SJCRH30 (cell line): ENCODE results near the gene MME. TPM values are rescaled to one million over a fixed set of nuclear protein-coding genes. Genes with fewer than 3 reads are reported as not detected.

ENCODE experiments used
- DNase-seq, 2 experiments: peaks; one replicate each; pipeline ENCODE4 v3.0.0-alpha.2; 2015 to 2020
- H3K27ac ChIP-seq: fragments of 250-450 bp; sonication (Bioruptor Pico); 2 replicates; pipeline ENCODE4 v1.5.1; 2020; ENCODE audit warnings: mild to moderate bottlenecking, moderate library complexity
- H3K27me3 ChIP-seq: fragments of 250-450 bp; sonication (Bioruptor Pico); 2 replicates; pipeline ENCODE4 v1.5.1; 2020; ENCODE audit warnings: mild to moderate bottlenecking, moderate library complexity
- H3K36me3 ChIP-seq: fragments of 250-450 bp; sonication (Bioruptor Pico); 2 replicates; pipeline ENCODE4 v1.5.1; 2020; ENCODE audit warnings: mild to moderate bottlenecking, moderate library complexity
- H3K4me1 ChIP-seq: fragments of 250-450 bp; sonication (Bioruptor Pico); 2 replicates; pipeline ENCODE4 v1.5.1; 2020; ENCODE audit warnings: mild to moderate bottlenecking, moderate library complexity
- H3K4me3 ChIP-seq: fragments of 250-450 bp; sonication (Bioruptor Pico); 2 replicates; pipeline ENCODE4 v1.5.1; 2020; ENCODE audit warnings: mild to moderate bottlenecking, moderate library complexity
- H3K9me3 ChIP-seq: fragments of 250-450 bp; sonication (Bioruptor Pico); replicated peaks from 2 replicates; pipeline ENCODE4 v1.5.1; 2020; ENCODE audit warnings: mild to moderate bottlenecking, moderate library complexity
- total RNA-seq: library from RNA; depleted of rRNA; stranded (reverse); fragments of >200 nt; shearing (Covaris generic); gene quantifications from 2 replicates; pipeline ENCODE4 v1.2.3, GENCODE V29; 2014

MME gene
- total RNA-seq, 1 experiment from 2014 or later: 71.5 TPM

DNA sequence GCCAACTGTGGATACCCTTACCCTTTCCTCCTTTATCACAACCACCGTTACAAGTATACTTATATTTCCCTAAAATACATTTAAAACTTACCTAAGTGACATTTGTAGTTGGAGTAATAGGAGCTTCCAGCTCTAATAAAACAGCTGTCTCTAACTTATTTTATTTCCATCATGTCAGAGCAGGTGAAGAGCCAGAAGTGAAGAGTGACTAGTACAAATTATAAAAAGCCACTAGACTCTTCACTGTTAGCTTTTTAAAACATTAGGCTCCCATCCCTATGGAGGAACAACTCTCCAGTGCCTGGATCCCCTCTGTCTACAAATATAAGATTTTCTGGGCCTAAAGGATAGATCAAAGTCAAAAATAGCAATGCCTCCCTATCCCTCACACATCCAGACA is 102.3 kb downstream of the MME start:
- Histone ChIP-seq H3K4me1 (peaks cover 8% of the 10 kb centered on the region), H3K9me3 (no peaks in the 10 kb centered on the region)
- DNase-seq: no peak

DNA sequence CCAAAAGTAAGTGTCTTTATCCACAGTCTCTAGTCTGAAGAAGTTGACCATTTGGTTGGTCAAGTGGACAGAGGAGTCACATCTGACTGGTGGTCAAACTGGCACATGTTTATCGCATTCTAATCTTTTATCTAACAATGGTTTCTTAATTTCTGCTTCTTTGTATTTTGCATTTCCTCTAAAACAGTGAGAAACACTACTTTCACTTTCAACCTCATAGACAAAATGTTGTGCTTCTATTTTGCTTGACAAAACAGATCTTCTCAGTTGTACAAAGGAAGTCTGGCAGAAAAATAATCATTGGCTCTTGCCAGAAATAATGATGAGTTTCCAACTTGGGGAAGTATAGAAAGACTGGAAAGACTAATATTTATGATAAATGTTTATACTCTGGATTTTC is 103.9 kb downstream of the MME start:
- H3K27ac ChIP-seq: no peak overlapping the region
- no peak overlapping the region for H3K4me3 ChIP-seq
- H3K27me3 ChIP-seq: no peaks in the 10 kb centered on the region
- H3K9me3 ChIP-seq: no peaks in the 10 kb centered on the region
- peaks cover 8% of the 10 kb centered on the region for H3K4me1 ChIP-seq
- peaks cover 2% of the 10 kb centered on the region; the same call in 1 of the 2 replicates for H3K36me3 ChIP-seq
- DNase-seq: no peak

More for the DNA sequence above, 102.3 kb downstream of the MME start:
- H3K27ac ChIP-seq: no peak overlapping the region
- no peak overlapping the region for H3K4me3 ChIP-seq
- H3K27me3 ChIP-seq: no peaks in the 10 kb centered on the region
- peaks cover 4% of the 10 kb centered on the region; the same call in 1 of the 2 replicates for H3K36me3 ChIP-seq

DNA sequence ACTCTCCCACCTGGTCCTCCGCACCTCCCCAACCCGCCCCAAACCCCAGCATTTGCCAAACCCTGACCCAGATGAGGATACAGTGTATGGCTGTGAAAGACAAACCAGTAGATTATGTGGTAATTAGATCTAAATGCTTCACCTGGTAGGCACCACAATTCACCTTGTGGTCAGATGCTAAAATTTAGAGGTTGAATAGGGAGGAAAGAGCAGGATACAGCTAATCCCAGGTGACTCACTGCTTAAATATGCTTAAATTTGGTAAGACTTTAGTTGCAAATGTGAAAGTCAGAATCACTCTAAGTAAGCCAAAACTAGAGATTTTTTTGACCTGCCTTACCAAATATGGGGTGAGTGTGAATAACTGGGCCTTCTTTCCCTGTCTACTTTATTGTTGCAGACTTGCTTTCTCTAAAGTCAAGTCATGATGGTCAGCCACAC is 105.5 kb downstream of the MME start:
- no peak overlapping the region for H3K4me3 ChIP-seq
- H3K27ac ChIP-seq: no peak overlapping the region
- DNase-seq: no peak
- H3K27me3 ChIP-seq: no peaks in the 10 kb centered on the region
- peaks cover 2% of the 10 kb centered on the region; the same call in 1 of the 2 replicates for H3K36me3 ChIP-seq
- peaks cover 8% of the 10 kb centered on the region for H3K4me1 ChIP-seq
- no peaks in the 10 kb centered on the region for H3K9me3 ChIP-seq

DNA sequence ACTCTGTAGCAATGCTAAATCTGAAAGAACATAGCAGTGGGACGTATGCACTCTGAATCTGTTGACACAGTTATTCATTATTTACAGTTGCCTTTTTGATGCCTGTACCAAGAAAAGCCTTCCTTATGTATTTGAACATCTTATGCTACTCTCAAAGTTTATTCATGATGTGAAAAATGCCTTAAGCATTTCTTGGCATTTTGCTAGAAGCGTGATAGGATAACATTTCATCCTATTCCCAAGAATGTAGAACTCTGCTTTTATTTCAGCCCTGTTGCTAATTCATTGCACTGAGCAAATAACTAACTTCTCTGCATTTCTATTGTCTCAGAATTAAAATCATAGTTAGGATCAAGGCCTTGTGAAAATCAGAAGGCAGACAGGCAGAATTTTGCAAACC is 107.9 kb downstream of the MME start:
- Histone ChIP-seq H3K4me3 (no peak overlapping the region), H3K9me3 (no peaks in the 10 kb centered on the region), H3K4me1 (peaks cover 8% of the 10 kb centered on the region), H3K36me3 (no peaks in the 10 kb centered on the region), H3K27ac (no peak overlapping the region), H3K27me3 (no peaks in the 10 kb centered on the region)
- DNase-seq: no peak

DNA sequence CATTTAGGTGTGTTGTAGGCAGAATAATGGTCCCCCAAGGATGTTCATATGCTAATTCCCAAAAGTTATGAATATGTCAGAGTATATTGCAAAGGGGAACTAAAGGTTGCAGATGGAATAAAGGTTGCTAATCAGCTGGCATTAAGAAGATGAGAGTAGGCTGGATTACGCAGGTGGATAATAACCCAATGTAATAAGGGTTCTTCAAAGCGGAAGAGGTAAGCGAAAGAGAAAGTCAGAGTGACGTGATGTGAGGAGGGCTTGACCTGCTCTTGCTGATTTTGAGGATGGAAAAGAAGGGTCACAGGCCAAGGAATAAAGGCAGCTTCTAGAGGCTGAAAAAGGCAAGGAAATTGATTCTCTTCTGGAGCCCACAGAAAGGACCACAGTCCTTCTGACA is 109.4 kb downstream of the MME start:
- Histone ChIP-seq H3K4me1 (peaks cover 8% of the 10 kb centered on the region), H3K36me3 (no peaks in the 10 kb centered on the region), H3K9me3 (no peaks in the 10 kb centered on the region), H3K27ac (no peak overlapping the region), H3K27me3 (no peaks in the 10 kb centered on the region), H3K4me3 (no peak overlapping the region)
- no peak for DNase-seq

DNA sequence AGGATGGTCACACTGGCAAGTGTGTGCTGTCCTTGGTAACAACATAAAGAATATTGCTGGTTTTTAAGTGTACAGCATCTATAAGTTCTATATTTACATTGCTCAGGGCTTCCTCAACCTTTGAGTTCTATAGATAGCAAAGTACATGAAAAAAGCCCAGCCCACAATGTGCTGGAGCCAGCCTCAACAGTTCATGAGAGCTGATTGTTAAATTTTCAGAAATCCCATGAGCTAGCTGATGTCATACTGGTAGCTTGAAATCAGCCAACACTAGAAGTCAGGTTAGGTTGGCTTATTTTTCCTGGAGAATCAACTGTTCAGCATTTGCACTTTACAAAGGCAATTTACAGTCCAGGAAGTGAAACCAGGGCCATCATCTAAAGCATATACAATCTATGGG is 110.6 kb downstream of the MME start:
- peaks cover 11% of the 10 kb centered on the region for H3K4me1 ChIP-seq
- H3K27me3 ChIP-seq: no peaks in the 10 kb centered on the region
- H3K4me3 ChIP-seq: no peak overlapping the region
- no peak overlapping the region for H3K27ac ChIP-seq
- no peaks in the 10 kb centered on the region for H3K36me3 ChIP-seq
- no peak for DNase-seq
- no peaks in the 10 kb centered on the region for H3K9me3 ChIP-seq

DNA sequence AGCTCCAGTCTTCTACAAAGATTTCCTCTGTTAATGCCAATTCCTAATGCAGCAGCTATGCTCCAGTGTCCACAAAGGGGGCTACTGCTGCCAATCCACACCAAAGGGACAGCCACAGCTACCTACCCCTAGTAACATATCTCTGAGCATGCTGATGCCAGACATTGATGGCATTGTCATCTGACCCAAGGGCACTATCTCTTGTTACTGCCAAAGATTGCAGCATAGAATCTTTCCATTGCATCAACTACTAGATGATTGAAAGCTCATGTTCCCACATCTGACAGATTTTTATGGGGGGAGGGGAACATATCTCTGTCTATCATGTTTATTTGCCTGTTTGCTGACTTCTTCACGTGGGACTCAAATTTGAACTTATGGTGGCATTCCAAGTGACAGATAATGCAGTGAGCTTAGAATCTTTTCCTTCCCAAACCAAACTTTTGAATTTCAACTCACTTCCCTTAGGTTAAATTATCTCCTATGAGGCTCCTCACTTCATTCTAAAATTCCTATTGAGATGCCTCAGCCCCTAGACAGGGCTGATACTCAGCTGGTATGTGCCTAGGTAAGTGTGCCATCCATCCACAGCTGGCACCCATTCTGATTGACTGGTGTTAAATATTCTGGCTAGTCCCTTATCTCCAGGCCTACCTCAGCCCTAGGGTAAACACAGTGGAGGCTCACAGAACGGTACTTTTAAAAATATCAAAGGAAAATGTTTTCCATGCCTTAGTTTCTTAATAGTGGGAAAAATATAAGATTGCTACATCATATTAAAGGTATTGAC is 113.0 kb downstream of the MME start:
- H3K9me3 ChIP-seq: no peaks in the 10 kb centered on the region
- no peaks in the 10 kb centered on the region for H3K27me3 ChIP-seq
- no peak overlapping the region for H3K27ac ChIP-seq
- H3K36me3 ChIP-seq: no peaks in the 10 kb centered on the region
- no peak for DNase-seq
- H3K4me1 ChIP-seq: peaks cover 21% of the 10 kb centered on the region
- H3K4me3 ChIP-seq: no peak overlapping the region

DNA sequence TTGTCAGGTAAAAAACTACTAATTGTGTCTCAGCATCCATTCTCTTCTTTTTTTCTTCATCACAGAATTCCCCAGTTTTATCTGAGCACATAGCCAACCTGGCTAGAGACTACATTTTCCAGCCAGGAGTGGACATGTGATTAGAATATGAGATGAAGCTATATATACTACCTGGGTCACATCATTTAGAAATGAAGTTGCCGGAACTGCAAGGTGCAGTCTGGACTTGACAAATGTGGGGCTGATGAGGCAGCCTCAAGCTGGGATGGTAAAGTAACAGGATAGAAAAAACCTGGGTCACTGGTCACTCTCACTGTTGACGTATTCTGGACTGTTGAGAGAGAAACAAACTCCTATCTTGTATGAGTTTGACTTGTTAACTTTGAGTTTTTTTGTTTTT is 113.7 kb downstream of the MME start:
- no peaks in the 10 kb centered on the region for H3K9me3 ChIP-seq
- DNase-seq: no peak

DNA sequence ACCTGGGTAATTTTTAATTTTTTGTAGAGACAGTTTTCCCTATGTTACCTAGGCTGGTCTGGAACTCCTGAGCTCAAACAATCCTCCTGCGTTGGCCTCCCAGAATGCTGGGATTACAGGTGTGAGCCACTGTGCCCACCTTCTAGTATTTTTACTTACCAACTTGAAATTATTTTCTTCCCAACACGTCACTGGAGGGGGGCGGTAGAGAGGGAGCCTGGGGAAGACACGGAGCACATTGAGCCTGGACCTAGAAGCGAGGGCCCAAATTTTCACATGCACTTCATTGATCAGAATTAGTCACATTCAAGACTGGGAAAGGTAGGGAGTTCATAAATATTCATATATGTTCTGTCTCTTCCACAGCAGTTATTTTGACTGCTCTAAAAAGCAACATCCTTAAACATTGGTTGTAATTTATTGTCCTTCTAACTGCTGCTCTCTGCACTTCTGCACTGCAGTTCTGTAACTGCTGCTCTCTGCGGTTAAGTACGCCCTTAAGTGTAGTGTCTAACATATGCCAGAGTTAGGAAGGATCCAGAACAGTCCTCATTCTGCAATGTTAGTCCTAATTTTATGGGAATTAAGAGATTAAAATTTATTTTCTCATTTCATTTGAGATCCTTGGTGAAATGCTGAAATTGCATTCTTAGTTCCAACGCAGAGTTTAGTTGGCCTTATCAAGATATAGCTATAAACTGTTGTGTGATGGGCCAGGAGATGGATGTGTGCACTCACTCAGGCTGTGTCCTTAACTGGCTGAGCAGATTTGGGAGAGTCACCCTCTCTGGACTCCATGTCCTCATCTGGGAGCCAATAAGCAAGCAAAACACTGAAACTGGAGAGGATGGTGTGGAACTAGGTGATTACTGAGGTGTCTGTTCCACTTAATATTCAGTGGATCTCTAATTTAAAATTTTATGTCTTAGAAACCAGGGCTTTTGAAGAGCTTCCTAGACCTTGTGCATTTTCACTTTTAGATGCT is 115.1 kb downstream of the MME start:
- peak overlapping the region; percentile 72 for H3K27ac ChIP-seq
- no peaks in the 10 kb centered on the region for H3K36me3 ChIP-seq
- no peaks in the 10 kb centered on the region for H3K27me3 ChIP-seq
- no peak overlapping the region for H3K4me3 ChIP-seq
- peaks cover 21% of the 10 kb centered on the region for H3K4me1 ChIP-seq
- H3K9me3 ChIP-seq: no peaks in the 10 kb centered on the region; the same call in 1 of the 2 replicates
- peak; percentile 6 to 42 for DNase-seq

More for the DNA sequence above, 113.7 kb downstream of the MME start:
- H3K27me3 ChIP-seq: no peaks in the 10 kb centered on the region
- H3K27ac ChIP-seq: no peak overlapping the region
- H3K4me1 ChIP-seq: peaks cover 21% of the 10 kb centered on the region
- H3K4me3 ChIP-seq: no peak overlapping the region
- H3K36me3 ChIP-seq: no peaks in the 10 kb centered on the region

DNA sequence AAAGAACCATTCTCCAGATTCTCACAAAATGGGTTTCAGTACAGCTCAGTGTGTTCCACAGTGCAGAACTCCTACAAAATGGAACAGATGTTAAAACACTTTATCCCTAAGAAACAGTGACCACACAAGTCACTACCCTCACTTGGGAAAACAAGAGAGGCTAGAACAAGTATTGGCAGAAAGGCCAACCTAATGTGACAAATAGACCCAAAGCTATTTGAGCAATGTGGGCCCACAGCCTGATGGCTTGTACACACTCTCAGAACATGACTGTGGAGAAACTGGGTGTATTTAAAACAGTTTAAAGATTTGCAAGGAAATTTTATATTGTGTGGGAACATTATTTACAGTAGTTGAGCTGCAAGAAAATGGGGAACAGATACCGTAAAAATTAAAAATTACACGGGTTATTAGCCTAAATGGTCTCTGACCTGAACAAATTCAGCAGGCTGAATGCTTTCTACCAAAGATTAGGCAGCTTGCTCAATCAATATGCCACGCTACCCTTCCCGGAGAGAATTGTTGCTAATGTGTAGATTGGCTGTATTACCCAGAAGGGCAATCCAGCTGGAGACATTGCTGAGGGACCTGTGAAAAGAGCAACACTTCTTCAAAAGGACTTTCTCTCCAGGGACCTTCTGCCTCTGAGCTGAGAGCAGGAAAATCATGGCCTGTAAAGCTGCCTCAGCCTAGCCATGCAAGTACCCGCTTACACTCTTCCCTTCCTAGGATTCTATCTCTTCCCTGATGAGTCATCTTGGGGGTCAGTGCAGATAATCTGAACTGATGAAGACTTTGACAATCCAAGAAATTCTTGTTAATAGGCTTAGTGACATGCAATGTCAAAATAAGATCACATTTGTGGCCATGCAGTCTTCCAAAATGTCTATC is 116.3 kb downstream of the MME start:
- H3K4me3 ChIP-seq: no peak overlapping the region
- DNase-seq: peak; percentile 74 to 82
- H3K27me3 ChIP-seq: no peaks in the 10 kb centered on the region
- H3K36me3 ChIP-seq: no peaks in the 10 kb centered on the region
- no peaks in the 10 kb centered on the region; the same call in 1 of the 2 replicates for H3K9me3 ChIP-seq
- H3K4me1 ChIP-seq: peaks cover 21% of the 10 kb centered on the region
- peak overlapping the region; percentile 72 for H3K27ac ChIP-seq

DNA sequence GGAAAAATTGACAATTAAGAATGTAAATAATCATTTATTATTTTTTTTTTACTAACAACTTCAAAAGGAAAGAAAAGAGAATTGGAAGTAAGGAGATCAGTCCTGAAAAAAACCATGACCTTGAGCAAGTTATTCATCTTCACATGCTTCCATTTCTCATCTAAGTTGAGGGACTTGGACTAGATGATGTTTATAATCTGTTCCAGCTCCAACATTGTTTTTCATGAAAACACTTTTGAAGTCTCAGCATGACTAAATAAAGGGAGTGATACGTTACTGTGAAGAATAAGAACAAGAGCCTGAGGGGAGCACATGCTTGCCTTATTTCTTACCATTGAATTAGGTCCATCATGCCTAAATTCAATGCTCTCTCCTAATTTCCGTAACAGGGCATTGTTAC is 117.7 kb downstream of the MME start:
- peak overlapping the region; percentile 72; the same call in 1 of the 2 replicates for H3K27ac ChIP-seq
- H3K4me3 ChIP-seq: no peak overlapping the region
- H3K27me3 ChIP-seq: no peaks in the 10 kb centered on the region
- H3K4me1 ChIP-seq: peaks cover 21% of the 10 kb centered on the region
- H3K36me3 ChIP-seq: no peaks in the 10 kb centered on the region
- no peak for DNase-seq
- H3K9me3 ChIP-seq: no peaks in the 10 kb centered on the region; the same call in 1 of the 2 replicates

DNA sequence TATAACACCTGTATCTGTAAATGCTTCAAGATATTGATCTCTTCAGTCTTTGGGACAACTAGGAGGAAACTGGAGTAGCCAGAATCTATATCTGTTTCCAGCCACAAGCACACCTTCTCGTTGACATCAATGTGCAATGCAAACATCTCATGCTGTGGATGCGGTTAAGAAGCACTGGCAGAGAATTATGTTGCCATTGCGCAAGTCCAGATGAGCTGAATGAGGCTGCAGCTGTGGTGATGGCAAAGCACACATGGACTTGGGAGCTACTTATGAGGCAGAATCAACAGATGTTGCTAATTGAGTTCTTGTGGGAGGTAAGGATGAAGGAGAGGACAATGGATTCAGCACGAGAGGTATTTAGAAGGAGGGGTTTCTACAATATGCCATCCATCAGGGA is 122.5 kb downstream of the MME start:
- Histone ChIP-seq H3K27ac (no peak overlapping the region), H3K4me1 (0 out of 2 replicates have a peak, but pooled peaks cover 2% of the 10 kb centered on the region), H3K27me3 (no peaks in the 10 kb centered on the region), H3K36me3 (no peaks in the 10 kb centered on the region), H3K9me3 (no peaks in the 10 kb centered on the region; the same call in 1 of the 2 replicates), H3K4me3 (no peak overlapping the region)
- no peak for DNase-seq

DNA sequence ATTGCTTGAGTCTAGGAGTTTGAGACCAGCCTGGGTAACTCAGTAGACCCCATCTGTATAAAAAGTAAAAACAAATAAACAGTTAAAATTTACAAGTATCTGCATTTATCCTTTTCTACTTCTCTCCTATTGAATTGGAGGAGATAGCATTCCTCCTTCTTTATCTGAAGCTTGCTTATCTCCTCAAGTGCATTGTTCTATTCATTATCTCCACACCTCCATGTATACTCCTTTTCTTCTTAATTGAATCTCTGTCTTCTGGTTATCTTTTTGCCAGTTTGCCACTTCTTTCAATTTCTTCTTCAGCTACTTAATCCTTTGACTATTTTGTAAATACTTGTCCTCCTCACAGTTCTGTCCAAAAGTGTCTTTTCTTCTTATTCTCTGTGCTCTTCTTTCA is 124.7 kb downstream of the MME start:
- no peaks in the 10 kb centered on the region for H3K36me3 ChIP-seq
- H3K27ac ChIP-seq: no peak overlapping the region
- no peaks in the 10 kb centered on the region for H3K9me3 ChIP-seq
- H3K4me3 ChIP-seq: no peak overlapping the region
- no peaks in the 10 kb centered on the region for H3K4me1 ChIP-seq
- no peak for DNase-seq
- no peaks in the 10 kb centered on the region for H3K27me3 ChIP-seq

DNA sequence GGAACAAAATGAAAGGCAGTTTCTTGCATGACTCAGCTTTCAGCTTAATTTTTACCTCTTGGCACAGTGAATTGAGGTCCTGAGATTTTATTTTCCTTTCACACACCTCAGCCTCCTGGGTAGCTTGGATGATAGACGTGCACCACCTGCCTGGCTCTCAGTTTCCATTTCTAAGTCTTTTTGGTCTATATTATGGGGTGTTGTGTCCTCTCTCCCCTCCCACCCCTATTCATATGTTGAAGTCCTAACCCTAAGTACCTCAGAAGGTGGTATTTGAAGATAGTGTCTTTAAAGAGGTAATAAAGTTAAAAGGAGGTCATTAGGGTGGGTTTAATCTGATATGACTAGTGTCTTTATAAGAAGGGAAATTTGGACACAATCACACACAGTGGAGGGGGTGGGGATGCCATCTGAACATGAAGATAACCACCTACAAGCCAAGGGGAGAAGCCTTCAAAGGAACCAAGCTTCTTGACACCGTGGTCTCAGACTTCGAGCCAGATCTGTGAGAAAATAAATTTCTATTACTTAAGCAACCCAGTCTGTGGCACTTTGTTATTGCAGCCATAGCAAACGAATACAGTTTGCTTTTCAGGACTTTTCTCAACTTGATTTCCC is 128.2 kb downstream of the MME start:
- no peaks in the 10 kb centered on the region for H3K9me3 ChIP-seq
- no peaks in the 10 kb centered on the region for H3K27me3 ChIP-seq
- no peak overlapping the region for H3K27ac ChIP-seq
- H3K4me1 ChIP-seq: no peaks in the 10 kb centered on the region; the same call in 1 of the 2 replicates
- H3K36me3 ChIP-seq: no peaks in the 10 kb centered on the region
- DNase-seq: no peak
- no peak overlapping the region for H3K4me3 ChIP-seq
